MCF 10A (cell line): ENCODE data around the gene SUGCT. TPM values are rescaled to one million over a fixed set of nuclear protein-coding genes. Genes with fewer than 3 reads are reported as not detected.

Source experiments
- BruUV-seq: library from RNA; stranded (reverse); fragments of 400-500 nt; replicated peaks from 2 replicates; lab custom pipeline; 2021; lab: Mats Ljungman, UMichigan
- CTCF ChIA-PET: fragments of 300-600 bp; sonication (Branson Sonifier 250); formaldehyde crosslinking; extraction: SDS; loops from one replicate; lab custom pipeline; 2021; ENCODE audit warnings: antibody characterized with exemption, inconsistent platforms; lab: Yijun Ruan, JAX
- POLR2A ChIA-PET: fragments of 300-600, 350-650 bp; sonication (Branson Sonifier 250); formaldehyde crosslinking; extraction: SDS; loops from one replicate; lab custom pipeline; 2020; ENCODE audit warnings: antibody characterized with exemption, inconsistent platforms; lab: Yijun Ruan, JAX
- DNase-seq: peaks from one replicate; pipeline ENCODE4 v3.0.0-alpha.2; 2018; ENCODE audit not compliant: unreplicated experiment
- H3K27ac Mint-ChIP-seq: one replicate; pipeline ENCODE4 v1.8.0; 2022; ENCODE audit warnings: mild to moderate bottlenecking, low read depth, mixed read lengths; ENCODE audit not compliant: unreplicated experiment
- H3K27me3 Mint-ChIP-seq: one replicate; pipeline ENCODE4 v1.8.0; 2022; ENCODE audit warnings: mixed read lengths; ENCODE audit not compliant: insufficient read depth, unreplicated experiment
- H3K36me3 Mint-ChIP-seq: one replicate; pipeline ENCODE4 v1.8.0; 2022; ENCODE audit warnings: mild to moderate bottlenecking, moderate library complexity, mixed read lengths; ENCODE audit not compliant: insufficient read depth, unreplicated experiment
- H3K4me1 Mint-ChIP-seq: one replicate; pipeline ENCODE4 v1.8.0; 2022; ENCODE audit warnings: mixed read lengths; ENCODE audit not compliant: insufficient read depth, unreplicated experiment
- H3K4me3 Mint-ChIP-seq: one replicate; pipeline ENCODE4 v1.8.0; 2022; ENCODE audit warnings: mild to moderate bottlenecking, moderate library complexity, mixed read lengths; ENCODE audit not compliant: unreplicated experiment
- H3K9me3 Mint-ChIP-seq: one replicate; pipeline ENCODE4 v1.8.0; 2022; ENCODE audit warnings: mixed read lengths; ENCODE audit not compliant: unreplicated experiment
- intact Hi-C: fragments of 100-400 bp; cut with micrococcal nuclease; formaldehyde crosslinking; loops from 2 replicates; pipeline ENCODE4 v1.14.1; 2022
- total RNA-seq: library from RNA; stranded (reverse); gene quantifications from 2 replicates; pipeline ENCODE4 v1.2.3, GENCODE V29; 2022
- TF ChIP-seq, protein P1 (sequence below): fragments of 200-600 bp; IDR thresholded peaks from one replicate; pipeline ENCODE4 v1.8.0; 2022; ENCODE audit warnings: antibody characterized with exemption, mild to moderate bottlenecking; ENCODE audit not compliant: unreplicated experiment

Gene SUGCT
- total RNA-seq, 1 experiment from 2014 or later: 25.4 TPM

DNA sequence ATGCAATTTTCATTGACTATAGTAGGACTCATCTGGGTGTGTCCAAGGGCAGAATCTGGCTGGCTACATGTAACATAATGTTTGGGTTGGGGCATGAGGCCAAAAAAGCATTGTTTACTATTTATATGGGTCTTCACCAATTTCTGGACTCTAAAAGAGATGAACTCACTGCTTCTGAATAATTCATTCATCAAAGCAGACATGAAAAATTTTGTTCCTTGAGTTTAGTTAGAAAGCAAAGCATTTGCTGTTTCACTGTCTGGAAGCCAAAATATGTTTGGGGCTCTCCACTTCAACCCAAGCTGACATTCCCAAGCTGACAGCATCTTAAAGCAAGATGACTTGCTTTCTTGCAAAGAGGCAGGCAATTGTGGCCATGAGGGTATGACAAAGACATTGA is 670.6 kb downstream of the SUGCT start:
- H3K36me3 Mint-ChIP-seq: no peaks in the 10 kb centered on the region
- ChIA-PET CTCF (interaction anchor here (0.6 kb wide), 1 partner anchor 104 kb away, joined by 3 read pairs; no protein-coding TSS in a partner anchor), POLR2A (no interaction called here)
- no TSS peak for BruUV-seq
- TF ChIP-seq, protein P1, sequence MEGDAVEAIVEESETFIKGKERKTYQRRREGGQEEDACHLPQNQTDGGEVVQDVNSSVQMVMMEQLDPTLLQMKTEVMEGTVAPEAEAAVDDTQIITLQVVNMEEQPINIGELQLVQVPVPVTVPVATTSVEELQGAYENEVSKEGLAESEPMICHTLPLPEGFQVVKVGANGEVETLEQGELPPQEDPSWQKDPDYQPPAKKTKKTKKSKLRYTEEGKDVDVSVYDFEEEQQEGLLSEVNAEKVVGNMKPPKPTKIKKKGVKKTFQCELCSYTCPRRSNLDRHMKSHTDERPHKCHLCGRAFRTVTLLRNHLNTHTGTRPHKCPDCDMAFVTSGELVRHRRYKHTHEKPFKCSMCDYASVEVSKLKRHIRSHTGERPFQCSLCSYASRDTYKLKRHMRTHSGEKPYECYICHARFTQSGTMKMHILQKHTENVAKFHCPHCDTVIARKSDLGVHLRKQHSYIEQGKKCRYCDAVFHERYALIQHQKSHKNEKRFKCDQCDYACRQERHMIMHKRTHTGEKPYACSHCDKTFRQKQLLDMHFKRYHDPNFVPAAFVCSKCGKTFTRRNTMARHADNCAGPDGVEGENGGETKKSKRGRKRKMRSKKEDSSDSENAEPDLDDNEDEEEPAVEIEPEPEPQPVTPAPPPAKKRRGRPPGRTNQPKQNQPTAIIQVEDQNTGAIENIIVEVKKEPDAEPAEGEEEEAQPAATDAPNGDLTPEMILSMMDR: no peak
- DNase-seq: no peak
- no peaks in the 10 kb centered on the region for H3K9me3 Mint-ChIP-seq
- H3K27ac Mint-ChIP-seq: no peak overlapping the region
- no peaks in the 10 kb centered on the region for H3K27me3 Mint-ChIP-seq
- H3K4me3 Mint-ChIP-seq: no peak overlapping the region
- intact Hi-C loops: no loop called here
- no peaks in the 10 kb centered on the region for H3K4me1 Mint-ChIP-seq

DNA sequence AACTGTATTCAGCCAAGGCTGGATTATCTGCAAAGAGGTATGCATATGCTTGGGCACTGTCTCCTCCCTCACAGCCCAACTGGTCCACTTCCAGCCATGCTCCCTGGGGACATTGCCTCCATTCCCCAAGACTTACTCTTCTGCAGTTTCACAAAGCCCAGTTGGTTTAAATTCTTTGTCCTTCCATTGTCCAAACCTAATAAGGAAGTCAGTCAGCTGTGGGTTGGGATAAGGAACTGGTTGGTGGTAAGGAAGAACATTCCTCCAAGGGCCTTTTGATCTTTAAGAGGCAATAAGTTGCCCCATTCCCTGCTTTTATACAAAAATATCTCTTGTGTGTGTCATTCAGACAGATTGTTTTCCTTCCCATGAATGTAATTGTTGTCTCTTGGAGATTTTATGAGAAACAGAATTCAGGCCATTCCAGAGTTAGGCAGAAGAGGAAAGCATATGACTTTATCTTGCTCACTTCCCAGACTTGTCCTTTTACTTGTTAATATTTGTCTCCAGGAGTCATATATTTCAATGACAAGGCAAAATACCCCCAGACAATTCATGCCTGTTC is 673.7 kb downstream of the SUGCT start:
- Mint-ChIP-seq H3K27me3 (no peaks in the 10 kb centered on the region), H3K27ac (peak overlapping the region; percentile 60), H3K4me1 (no peaks in the 10 kb centered on the region), H3K9me3 (peaks cover 18% of the 10 kb centered on the region), H3K4me3 (no peak overlapping the region), H3K36me3 (no peaks in the 10 kb centered on the region)
- ChIA-PET CTCF (no interaction called here), POLR2A (no interaction called here)
- peak; percentile 24 for DNase-seq
- intact Hi-C loops: no loop called here
- BruUV-seq: no TSS peak
- TF ChIP-seq, protein P1: no peak

DNA sequence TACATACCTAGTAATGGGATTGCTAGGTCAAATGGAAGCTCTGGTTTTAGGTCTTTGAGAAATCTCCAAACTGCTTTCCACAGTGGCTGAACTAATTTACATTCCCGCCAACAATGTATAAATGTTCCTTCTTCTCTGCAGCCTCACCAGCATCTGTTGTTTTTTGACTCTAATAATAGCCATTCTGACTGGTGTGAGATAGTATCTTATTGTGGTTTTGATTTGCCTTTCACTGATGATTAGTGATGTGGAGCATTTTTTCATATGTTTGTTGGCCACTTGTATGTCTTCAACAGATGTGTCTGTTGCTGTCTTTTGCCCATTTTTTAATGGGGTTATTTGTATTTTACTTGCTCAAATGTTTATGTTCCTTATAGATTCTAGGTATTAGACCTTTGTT is 675.5 kb downstream of the SUGCT start:
- no peaks in the 10 kb centered on the region for H3K36me3 Mint-ChIP-seq
- intact Hi-C loops: no loop called here
- CTCF ChIA-PET: no interaction called here
- no peaks in the 10 kb centered on the region for H3K27me3 Mint-ChIP-seq
- H3K4me3 Mint-ChIP-seq: no peak overlapping the region
- no peak for DNase-seq
- peaks cover 3% of the 10 kb centered on the region for H3K4me1 Mint-ChIP-seq
- TF ChIP-seq, protein P1: no peak
- H3K9me3 Mint-ChIP-seq: peaks cover 18% of the 10 kb centered on the region
- no peak overlapping the region for H3K27ac Mint-ChIP-seq
- POLR2A ChIA-PET: no interaction called here
- BruUV-seq: no TSS peak

DNA sequence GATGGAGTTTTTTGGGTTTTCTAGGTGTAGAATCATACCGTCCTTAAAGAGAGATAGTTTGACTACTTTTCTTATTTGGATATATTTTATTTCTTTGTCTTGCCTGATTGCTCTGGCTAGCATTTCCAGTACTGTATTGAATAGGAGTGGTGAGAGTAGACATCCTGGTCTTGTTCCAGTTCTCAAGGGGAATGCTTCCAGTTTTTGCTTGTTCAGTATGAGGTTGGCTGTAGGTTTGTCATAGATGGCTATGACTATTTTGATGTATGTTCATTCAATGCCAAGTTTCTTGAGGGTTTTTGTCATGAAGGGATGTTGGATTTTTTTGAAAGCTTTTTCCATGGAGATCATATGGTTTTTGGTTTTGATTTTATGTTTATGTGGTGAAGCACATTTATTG is 676.9 kb downstream of the SUGCT start:
- Mint-ChIP-seq H3K9me3 (peaks cover 21% of the 10 kb centered on the region), H3K4me1 (peaks cover 9% of the 10 kb centered on the region), H3K36me3 (no peaks in the 10 kb centered on the region), H3K27ac (no peak overlapping the region), H3K27me3 (no peaks in the 10 kb centered on the region), H3K4me3 (no peak overlapping the region)
- BruUV-seq: no TSS peak
- ChIA-PET POLR2A (no interaction called here), CTCF (interaction anchor here (0.6 kb wide), 1 partner anchor 15 kb away, joined by 3 read pairs; no protein-coding TSS in a partner anchor)
- TF ChIP-seq, protein P1: no peak
- intact Hi-C loops: no loop called here
- DNase-seq: no peak
